Left renal cortex interstitium (tissue), 4 donors: Measurements from ENCODE around the gene CHKA. TPM values are rescaled to one million over a fixed set of nuclear protein-coding genes. Genes with fewer than 3 reads are reported as not detected.

Source experiments
- DNase-seq, 4 donors: peaks; one replicate each; pipeline ENCODE4 v3.0.0-alpha.2; 2013; ENCODE audit warnings: low read depth in 4 of 4, low spot score in 2 of 4, missing footprints in 1 of 4
- polyA plus RNA-seq, 4 donors: library from polyadenylated mRNA; unstranded; fragments of 120-200 nt; gene quantifications; one replicate each; pipeline ENCODE4 v1.2.1, GENCODE V29; 2013; ENCODE audit not compliant: insufficient read length in 4 of 4

CHKA gene
- polyA plus RNA-seq, 4 donors: 27.7 to 56.6 (median 37.0) TPM

GRCh38 chr11:68007498-68008380, 113.4 kb downstream of the CHKA start:
- no peak for DNase-seq

- no peak for DNase-seq
Measured at GRCh38 chr11:68006606-68007166, 114.5 kb downstream of the CHKA start.

DNA sequence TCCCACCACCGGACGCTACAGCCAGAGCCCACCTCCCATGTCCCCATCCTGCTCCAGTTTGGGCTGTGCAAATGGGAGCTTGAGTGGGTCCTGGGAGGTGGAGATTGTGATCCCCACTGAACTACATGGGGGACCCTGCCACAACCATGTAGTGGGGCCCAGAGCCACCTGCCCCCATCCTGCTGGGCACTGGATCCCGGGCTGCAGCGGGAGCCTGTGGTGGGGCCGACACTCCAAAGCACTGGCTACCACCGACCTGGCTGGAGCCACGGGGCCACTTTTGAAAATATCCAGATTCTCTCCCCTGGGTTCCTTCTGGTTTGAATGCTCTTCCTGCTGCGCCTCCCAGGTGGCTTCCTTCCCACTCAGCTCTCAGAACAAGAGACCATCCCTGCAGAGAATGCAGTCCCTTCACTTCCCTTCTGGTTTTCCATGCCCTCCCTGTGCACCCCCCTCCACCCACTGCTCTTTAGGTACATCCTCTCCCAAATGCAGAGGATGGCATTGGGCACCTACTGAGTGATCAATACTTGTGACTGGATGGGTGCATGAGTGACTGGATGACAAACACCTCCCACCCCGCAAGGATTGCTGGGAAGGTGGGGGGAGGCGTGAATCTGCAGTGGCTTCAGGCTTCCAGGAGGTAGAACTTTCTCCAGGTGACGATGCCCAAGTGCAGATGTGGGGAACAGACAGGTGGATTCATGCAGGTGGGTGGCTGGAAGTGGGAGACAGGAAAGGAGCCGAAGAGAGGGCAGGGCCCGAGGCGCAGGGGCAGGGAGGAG, 116.4 kb downstream of the CHKA start:
- no peak for DNase-seq

- DNase-seq: peak in 2 of 4 donors; percentile 52 to 58
Measured at GRCh38 chr11:68003846-68004550, 117.2 kb downstream of the CHKA start, which contains the start of gene UNC93B1. Gene UNC93B1 (minus strand): TSS chr11:68004097. CDS start chr11:68004043, 54 bp downstream.

DNA sequence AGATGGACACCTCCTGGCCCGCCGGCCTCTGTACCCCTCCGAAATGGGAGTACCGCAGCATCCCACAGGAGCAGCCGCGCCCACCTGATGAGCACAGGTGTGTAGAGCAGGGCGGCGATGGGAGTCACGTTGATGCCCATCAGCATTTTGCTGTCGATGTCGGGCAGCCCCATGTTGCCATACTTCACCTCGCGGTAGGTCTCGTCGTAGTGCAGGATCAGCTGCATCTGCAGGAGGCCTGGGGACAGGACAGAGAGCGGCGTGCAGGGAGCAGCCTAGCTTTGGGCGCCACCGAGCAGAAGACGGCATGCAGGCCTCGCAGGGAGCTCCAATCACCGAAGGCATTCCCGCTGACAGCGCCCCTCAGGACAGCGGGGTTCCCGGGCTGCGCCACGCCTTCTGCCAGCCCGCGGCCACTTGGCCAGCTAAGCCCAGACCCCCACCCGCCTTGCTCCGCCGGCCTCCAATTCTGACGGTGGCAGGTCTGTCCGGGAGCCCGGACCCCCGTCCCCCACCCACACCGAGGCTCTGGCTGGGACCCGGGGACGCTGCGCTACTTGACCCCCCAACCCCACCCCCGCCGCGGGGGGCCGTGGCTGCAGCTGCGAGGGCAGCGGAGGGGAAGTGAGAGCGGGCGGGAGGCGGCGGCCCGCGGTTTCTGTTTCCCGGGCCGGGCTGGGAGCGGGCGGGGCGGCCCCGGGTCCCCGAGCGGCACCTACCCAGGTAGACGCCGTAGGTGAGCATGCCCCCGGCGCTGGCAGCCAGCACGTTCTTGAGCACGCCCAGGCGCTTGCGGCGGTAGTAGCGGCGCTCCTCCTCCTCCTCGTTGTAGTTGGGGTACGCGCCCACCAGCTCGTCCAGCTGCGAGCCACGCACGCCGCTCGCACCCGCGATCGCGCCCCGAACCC, 118.0 kb downstream of the CHKA start:
- no peak for DNase-seq

Other genes starting within 250 kb of the CHKA start
- gene UNC93B1, start 117.3 kb downstream of the CHKA start, polyA plus RNA-seq: 10 to 100 TPM; 10.3 to 15.5 (median 12.8) TPM
- gene ALDH3B1, start 111.1 kb downstream of the CHKA start, polyA plus RNA-seq: 1 to 10 TPM; 1.7 to 3.5 (median 2.5) TPM
- gene NDUFS8, start 90.7 kb downstream of the CHKA start, polyA plus RNA-seq: 100 to 1,000 TPM in 2 of 4 donors, 10 to 100 TPM in 2; 69.2 to 137 (median 106) TPM
- gene TCIRG1, start 82.4 kb downstream of the CHKA start, polyA plus RNA-seq: 10 to 100 TPM; 15.3 to 37.6 (median 26.7) TPM
- gene KMT5B, start 91.9 kb upstream of the CHKA start, polyA plus RNA-seq: 10 to 100 TPM; 66.5 to 81.5 (median 77.6) TPM
- gene C11orf24, start 150.6 kb upstream of the CHKA start, polyA plus RNA-seq: 10 to 100 TPM; 22.2 to 30.3 (median 27.6) TPM
- 10 to 100 TPM; 34.9 to 67.8 (median 58.9) TPM for gene LRP5, start 191.2 kb upstream of the CHKA start, polyA plus RNA-seq